Midbrain (tissue), 1 donor: ENCODE results near the gene CAMK1D.

Experiments
- DNase-seq: peaks from one replicate; lab custom pipeline; 2025; lab: John Stamatoyannopoulos, UW

Gene CAMK1D

GRCh38 chr10:12766223-12766622, 416.9 kb downstream of the CAMK1D start:
- DNase-seq: no peak

- DNase-seq: no peak
Measured at GRCh38 chr10:12768156-12769100, 419.1 kb downstream of the CAMK1D start.

- no peak for DNase-seq
Measured at GRCh38 chr10:12769323-12770044, 420.1 kb downstream of the CAMK1D start.

- DNase-seq: no peak
Measured at GRCh38 chr10:12771981-12772760, 422.8 kb downstream of the CAMK1D start.

- no peak for DNase-seq
Measured at GRCh38 chr10:12772797-12773587, 423.6 kb downstream of the CAMK1D start.

- no peak for DNase-seq
Measured at GRCh38 chr10:12774204-12774894, 425.0 kb downstream of the CAMK1D start.

GRCh38 chr10:12777840-12778585, 428.7 kb downstream of the CAMK1D start:
- DNase-seq: peak; percentile 49

GRCh38 chr10:12780634-12781601, 431.6 kb downstream of the CAMK1D start:
- DNase-seq: no peak

- no peak for DNase-seq
Measured at GRCh38 chr10:12781976-12782375, 432.6 kb downstream of the CAMK1D start.

- DNase-seq: no peak
Measured at GRCh38 chr10:12782537-12782936, 433.2 kb downstream of the CAMK1D start.

GRCh38 chr10:12783293-12783692, 433.9 kb downstream of the CAMK1D start:
- no peak for DNase-seq

- DNase-seq: no peak
Measured at GRCh38 chr10:12784646-12785045, 435.3 kb downstream of the CAMK1D start.

- DNase-seq: no peak
Measured at GRCh38 chr10:12785415-12785831, 436.1 kb downstream of the CAMK1D start.

GRCh38 chr10:12787297-12787696, 437.9 kb downstream of the CAMK1D start:
- no peak for DNase-seq

- no peak for DNase-seq
Measured at GRCh38 chr10:12788277-12788676, 438.9 kb downstream of the CAMK1D start.

GRCh38 chr10:12790270-12790669, 440.9 kb downstream of the CAMK1D start:
- no peak for DNase-seq

GRCh38 chr10:12791728-12792127, 442.4 kb downstream of the CAMK1D start:
- DNase-seq: no peak

GRCh38 chr10:12792889-12793556, 443.7 kb downstream of the CAMK1D start:
- no peak for DNase-seq
